Common myeloid progenitor, CD34-positive (primary cell): ENCODE measurements around the gene MYOG.

ENCODE experiments used
- CTCF ChIA-PET: fragments of 350-600 bp; sonication (Branson Sonifier 250); formaldehyde crosslinking; loops from one replicate; lab custom pipeline; 2021; ENCODE audit warnings: antibody characterized with exemption; lab: Charles Lee
- POLR2A ChIA-PET: fragments of 350-600 bp; sonication (Branson Sonifier 250); formaldehyde crosslinking; loops from one replicate; lab custom pipeline; 2021; ENCODE audit warnings: antibody characterized with exemption; lab: Charles Lee
- DNase-seq, 3 donors: peaks; one replicate each; pipeline versions ENCODE4 v3.0.0 to v3.0.0-alpha.2; 2013
- H3K27ac ChIP-seq, 2 experiments: 1 replicate in 1 of 2; 2 replicates in 1 of 2; pipeline ENCODE4 v1.7.0; 2013; ENCODE audit warnings: inconsistent platforms in 2 of 2, low read length in 2 of 2, mild to moderate bottlenecking in 2 of 2, low read depth in 1 of 2, moderate library complexity in 1 of 2; ENCODE audit not compliant: severe bottlenecking in 2 of 2, insufficient read depth in 1 of 2, poor library complexity in 1 of 2
- H3K27me3 ChIP-seq, 5 experiments: replicated peaks in 2 of 5; 1 replicate in 3 of 5; 2 replicates in 2 of 5; pipeline versions ENCODE4 v1.6.1 to v1.7.0; 2013; ENCODE audit warnings: low read length in 4 of 5, mild to moderate bottlenecking in 2 of 5, moderate library complexity in 2 of 5, inconsistent platforms in 1 of 5; ENCODE audit not compliant: insufficient read depth in 5 of 5, control insufficient read depth in 4 of 5
- H3K36me3 ChIP-seq, 4 experiments: 1 replicate in 2 of 4; 2 replicates in 2 of 4; pipeline versions ENCODE4 v1.6.1 to v1.7.0; 2013; ENCODE audit warnings: low read length in 3 of 4, control low read depth in 1 of 4, mild to moderate bottlenecking in 1 of 4; ENCODE audit not compliant: control insufficient read depth in 4 of 4, insufficient read depth in 4 of 4
- H3K4me1 ChIP-seq, 4 experiments: 1 replicate in 3 of 4; 2 replicates in 1 of 4; pipeline versions ENCODE4 v1.6.1 to v1.7.1; 2013; ENCODE audit warnings: low read length in 3 of 4, mild to moderate bottlenecking in 3 of 4, control low read depth in 1 of 4, inconsistent platforms in 1 of 4, moderate library complexity in 1 of 4; ENCODE audit not compliant: control insufficient read depth in 4 of 4, insufficient read depth in 4 of 4; ENCODE audit errors: control extremely low read depth in 1 of 4
- H3K4me3 ChIP-seq, 7 experiments: 1 replicate in 4 of 7; 2 replicates in 3 of 7; pipeline versions ENCODE4 v1.5.1 to v1.7.0; 2013; ENCODE audit warnings: mild to moderate bottlenecking in 7 of 7, low read length in 6 of 7, moderate library complexity in 6 of 7, inconsistent platforms in 2 of 7, low read depth in 2 of 7, control low read depth in 1 of 7; ENCODE audit not compliant: insufficient read depth in 4 of 7, control insufficient read depth in 1 of 7; ENCODE audit errors: extremely low read depth in 1 of 7
- H3K9me3 ChIP-seq, 5 experiments: 1 replicate in 4 of 5; 2 replicates in 1 of 5; pipeline versions ENCODE4 v1.6.1 to v1.7.1; 2013; ENCODE audit warnings: low read length in 4 of 5, mild to moderate bottlenecking in 2 of 5, inconsistent platforms in 1 of 5, low read depth in 1 of 5, moderate library complexity in 1 of 5; ENCODE audit not compliant: control insufficient read depth in 4 of 5, insufficient read depth in 2 of 5; ENCODE audit errors: control extremely low read depth in 1 of 5
- WGBS: methylation state at CpG from one replicate; pipeline ENCODE4 v1.1.5; 2013; ENCODE audit not compliant: insufficient coverage; 5-methylcytosine and 5-hydroxymethylcytosine counted together

The MYOG gene

GRCh38 chr1:203128716-203129500, 43.1 kb upstream of the MYOG start:
- no peaks in the 10 kb centered on the region for H3K9me3 ChIP-seq
- H3K27me3 ChIP-seq = peaks cover 3 to 69% (median 43%) of the 10 kb centered on the region in 5 experiments
- H3K36me3 ChIP-seq = no peaks in the 10 kb centered on the region
- H3K27ac ChIP-seq = no peak overlapping the region
- H3K4me1 ChIP-seq = peaks cover 0 to 19% (median 8%) of the 10 kb centered on the region in 4 experiments
- no peak for DNase-seq
- H3K4me3 ChIP-seq = no peak overlapping the region
- 94% methylated on average over 27 of the region's 29 CpGs for WGBS
- CTCF ChIA-PET = interaction anchor here (0.6 to 25.2 kb wide), 11 partner anchors 10 to 143 kb away, joined by 3 to 313 read pairs (median 4); partner anchors contain the start of gene MYBPH
- POLR2A ChIA-PET = no interaction called here

GRCh38 chr1:203128431-203128715, 42.6 kb upstream of the MYOG start:
- Histone ChIP-seq H3K4me3 (peak overlapping the region in 3 of 7 experiments; percentile 22 to 57 (median 50)), H3K27me3 (peaks cover 3 to 71% (median 43%) of the 10 kb centered on the region in 5 experiments), H3K9me3 (no peaks in the 10 kb centered on the region), H3K4me1 (peaks cover 0 to 19% (median 8%) of the 10 kb centered on the region in 4 experiments), H3K36me3 (no peaks in the 10 kb centered on the region), H3K27ac (no peak overlapping the region)
- CTCF ChIA-PET = interaction anchor here (0.6 to 25.2 kb wide), 9 partner anchors 10 to 144 kb away, joined by 3 to 313 read pairs (median 4); partner anchors contain the start of gene MYBPH
- 28% methylated on average over 7 of the region's 7 CpGs for WGBS
- POLR2A ChIA-PET = no interaction called here
- no peak for DNase-seq

DNA sequence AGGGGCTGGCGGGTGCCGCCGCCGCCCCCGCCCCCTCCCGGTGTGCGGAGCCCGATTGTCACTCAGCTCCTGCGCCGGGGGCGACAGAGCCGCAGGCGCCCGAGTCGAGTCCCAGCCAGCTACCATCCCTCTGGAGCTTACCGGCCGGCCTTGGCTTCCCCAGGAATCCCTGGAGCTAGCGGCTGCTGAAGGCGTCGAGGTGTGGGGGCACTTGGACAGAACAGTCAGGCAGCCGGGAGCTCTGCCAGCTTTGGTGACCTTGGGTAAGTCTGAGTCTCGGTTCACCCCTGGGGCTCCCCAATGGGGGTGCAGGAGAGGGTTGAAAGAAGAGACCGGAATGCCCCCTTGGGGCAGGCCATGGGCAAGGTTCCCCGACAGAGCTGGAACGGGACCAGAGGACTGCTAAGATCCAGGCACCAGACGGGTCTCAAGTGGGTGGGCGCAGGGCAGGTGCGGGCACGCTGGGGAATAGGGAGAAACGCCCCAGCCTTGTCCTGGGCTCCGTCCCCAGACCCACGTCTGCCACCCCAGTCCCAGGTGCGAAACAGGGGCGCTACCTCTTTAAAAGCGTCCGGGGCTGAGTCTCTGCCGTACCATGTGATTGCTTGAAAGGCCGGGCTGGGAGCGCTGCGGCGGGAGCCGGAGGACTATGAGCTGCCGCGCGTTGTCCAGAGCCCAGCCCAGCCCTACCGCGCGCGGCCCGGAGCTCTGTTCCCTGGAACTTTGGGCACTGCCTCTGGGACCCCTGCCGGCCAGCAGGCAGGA, 42.0 kb upstream of the MYOG start, which contains the start of gene ADORA1:
TSS of gene ADORA1 (plus strand) at position 61 of the 765 bp plus-strand sequence. CDS start 1,116 bp downstream, outside the sequence.
- Histone ChIP-seq H3K4me1 (peaks cover 0 to 19% (median 8%) of the 10 kb centered on the region in 4 experiments), H3K27ac (no peak within 1 kb of the TSS), H3K9me3 (no peaks in the 10 kb centered on the region), H3K27me3 (peaks cover 3 to 77% (median 45%) of the 10 kb centered on the region in 5 experiments), H3K36me3 (no peaks in the 10 kb centered on the region), H3K4me3 (peak within 1 kb of the TSS in 3 of 7 experiments; percentile 22 to 57 (median 50))
- DNase-seq = peak in 2 of 3 donors; percentile 33 to 48
- CTCF ChIA-PET = interaction anchor here (1.0 to 25.2 kb wide), 7 partner anchors 10 to 142 kb away, joined by 3 to 313 read pairs (median 5); partner anchors contain the start of gene MYBPH
- POLR2A ChIA-PET = no interaction called here
- WGBS = under 1% methylated on average over 39 of the region's 51 CpGs

- H3K4me1 ChIP-seq = peaks cover 0 to 21% (median 8%) of the 10 kb centered on the region in 4 experiments
- 10% methylated on average over 6 of the region's 12 CpGs for WGBS
- peaks cover 3 to 82% (median 47%) of the 10 kb centered on the region in 5 experiments for H3K27me3 ChIP-seq
- H3K9me3 ChIP-seq = no peaks in the 10 kb centered on the region
- H3K4me3 ChIP-seq = peak overlapping the region in 1 of 7 experiments; percentile 50
- ChIA-PET CTCF (interaction anchor here (0.5 to 25.2 kb wide), 15 partner anchors 9 to 444 kb away, joined by 3 to 313 read pairs (median 3); partner anchors contain the start of gene MYBPH), POLR2A (no interaction called here)
- no peak for DNase-seq
- H3K27ac ChIP-seq = no peak overlapping the region
- no peaks in the 10 kb centered on the region for H3K36me3 ChIP-seq
These were observed 41.3 kb upstream of the MYOG start for GRCh38 chr1:203126866-203127665.

DNA sequence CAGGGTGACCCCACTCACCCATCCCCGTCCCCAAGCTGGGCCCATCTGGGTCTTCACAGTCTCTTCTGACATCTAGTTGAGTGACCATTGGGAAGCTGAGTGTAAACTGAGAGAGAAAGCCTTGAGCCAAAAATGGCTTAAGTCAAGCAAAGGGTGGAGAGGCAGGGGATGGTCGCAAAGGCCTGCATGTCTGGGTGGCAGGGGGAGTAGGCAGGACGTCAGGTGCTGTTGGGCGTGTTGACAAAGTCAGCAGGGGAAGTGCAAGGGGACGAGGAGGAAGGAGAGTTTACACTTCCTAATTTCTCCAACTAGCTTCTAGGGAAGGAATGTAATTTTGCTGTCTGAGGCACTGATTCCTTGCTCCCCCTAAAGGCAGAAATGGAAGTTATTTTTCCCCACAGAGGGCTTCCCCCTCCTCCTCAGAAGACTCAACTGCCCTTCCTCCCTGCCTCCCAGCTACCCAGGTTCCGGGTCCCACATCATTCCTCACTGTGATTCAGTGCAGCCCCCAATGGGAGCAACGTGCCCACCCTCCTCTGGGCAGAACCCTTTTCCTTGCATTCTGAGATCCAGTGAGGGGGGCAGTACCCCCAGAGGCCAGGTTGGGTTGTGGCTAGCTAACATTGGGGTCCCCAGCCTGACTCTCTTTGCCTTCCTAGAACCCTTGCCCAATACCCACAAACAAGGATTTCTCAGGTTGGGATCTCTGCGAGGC, 40.5 kb upstream of the MYOG start:
- peak in 2 of 3 donors; percentile 21 to 22 for DNase-seq
- CTCF ChIA-PET = interaction anchor here (0.5 to 25.2 kb wide), 16 partner anchors 8 to 445 kb away, joined by 3 to 313 read pairs (median 4); partner anchors contain the start of gene MYBPH

More for the DNA sequence above, 40.5 kb upstream of the MYOG start:
- Histone ChIP-seq H3K27me3 (peaks cover 3 to 83% (median 41%) of the 10 kb centered on the region in 5 experiments), H3K9me3 (no peaks in the 10 kb centered on the region), H3K36me3 (no peaks in the 10 kb centered on the region), H3K4me3 (no peak overlapping the region), H3K27ac (no peak overlapping the region), H3K4me1 (peaks cover 0 to 28% (median 13%) of the 10 kb centered on the region in 4 experiments)
- 24% methylated on average over 5 of the region's 8 CpGs for WGBS
- POLR2A ChIA-PET = no interaction called here
